HepG2 (cell line): ENCODE results near the gene MEG3. TPM values are rescaled to one million over a fixed set of nuclear protein-coding genes. Genes with fewer than 3 reads are reported as not detected.

Experiments
- ARID4A ChIP-seq: sonication (generic); formaldehyde crosslinking; IDR thresholded peaks from 2 replicates; pipeline ENCODE4 v1.5.0; 2020; ENCODE audit warnings: mild to moderate bottlenecking, missing genetic modification reagents, borderline replicate concordance
- ARNT2 ChIP-seq: sonication (generic); formaldehyde crosslinking; IDR thresholded peaks from 2 replicates; pipeline ENCODE4 v1.8.0; 2022; ENCODE audit warnings: mild to moderate bottlenecking, low read depth, missing genetic modification reagents, moderate library complexity
- CBX2 ChIP-seq, 2 experiments: fragments of 200-600 bp in 1 of 2; sonication (generic); formaldehyde crosslinking in 1 of 2; IDR thresholded peaks; 2 replicates each; pipeline versions ENCODE4 v1.7.0 to v1.8.1; 2018 to 2022; ENCODE audit warnings: low read depth in 2 of 2, low read length in 1 of 2, mild to moderate bottlenecking in 1 of 2, missing genetic modification reagents in 1 of 2
- HNRNPUL1 ChIP-seq: fragments of 200-400 bp; formaldehyde crosslinking; IDR thresholded peaks from 2 replicates; pipeline ENCODE4 v1.6.1; 2017; ENCODE audit warnings: low read depth, mild to moderate bottlenecking, low read length, moderate library complexity
- IRX3 ChIP-seq: sonication (generic); formaldehyde crosslinking; IDR thresholded peaks from 2 replicates; pipeline ENCODE4 v1.8.1; 2023; ENCODE audit warnings: mild to moderate bottlenecking, low read depth, missing genetic modification reagents, borderline replicate concordance
- ISX ChIP-seq: sonication (generic); formaldehyde crosslinking; conservative IDR thresholded peaks from 2 replicates; pipeline ENCODE4 v1.5.0; 2020; ENCODE audit warnings: missing genetic modification reagents
- KDM6A ChIP-seq: IDR thresholded peaks from 2 replicates; pipeline ENCODE4 v1.6.1; 2016; ENCODE audit warnings: low read depth
- KMT2B ChIP-seq: IDR thresholded peaks from 2 replicates; pipeline ENCODE4 v1.6.1; 2016; ENCODE audit warnings: missing genetic modification reagents, missing compliant biosample characterization
- MAZ ChIP-seq, 2 experiments: sonication (generic) in 1 of 2; formaldehyde crosslinking in 1 of 2; IDR thresholded peaks; 2 replicates each; pipeline versions ENCODE4 v1.5.0 to v1.6.1; 2012 to 2020; ENCODE audit warnings: low read depth in 2 of 2, mild to moderate bottlenecking in 2 of 2, borderline replicate concordance in 1 of 2, improper control_type of control experiment in 1 of 2, low read length in 1 of 2, missing genetic modification reagents in 1 of 2, moderate library complexity in 1 of 2
- SIX4 ChIP-seq: sonication (generic); formaldehyde crosslinking; IDR thresholded peaks from 2 replicates; pipeline ENCODE4 v1.4.0; 2020; ENCODE audit warnings: missing genetic modification reagents
- SPEN ChIP-seq: sonication (generic); formaldehyde crosslinking; IDR thresholded peaks from 2 replicates; pipeline ENCODE4 v1.5.1; 2020; ENCODE audit warnings: low read depth, mild to moderate bottlenecking, missing genetic modification reagents
- TCF7 ChIP-seq: sonication (generic); IDR thresholded peaks from 2 replicates; pipeline ENCODE4 v1.6.1; 2016; ENCODE audit warnings: antibody characterized with exemption, low read depth
- TFAP4 ChIP-seq: sonication (generic); IDR thresholded peaks from 2 replicates; pipeline ENCODE4 v1.6.1; 2016; ENCODE audit warnings: low read depth, borderline replicate concordance
- ZC3H4 ChIP-seq: sonication (generic); formaldehyde crosslinking; IDR thresholded peaks from 2 replicates; pipeline ENCODE4 v1.4.0; 2020; ENCODE audit warnings: missing genetic modification reagents, borderline replicate concordance
- ZNF33B ChIP-seq: sonication (generic); formaldehyde crosslinking; IDR thresholded peaks from 2 replicates; pipeline ENCODE4 v1.5.1; 2020; ENCODE audit warnings: mild to moderate bottlenecking, missing genetic modification reagents
- ZNF549 ChIP-seq: sonication (generic); formaldehyde crosslinking; IDR thresholded peaks from 2 replicates; pipeline ENCODE4 v1.5.0; 2020; ENCODE audit warnings: missing genetic modification reagents
- ZNF644 ChIP-seq: IDR thresholded peaks from 2 replicates; pipeline ENCODE4 v1.6.1; 2016; ENCODE audit warnings: low read depth
- ZNF709 ChIP-seq: sonication (generic); formaldehyde crosslinking; IDR thresholded peaks from 2 replicates; pipeline ENCODE4 v1.5.0; 2020; ENCODE audit warnings: mild to moderate bottlenecking, missing genetic modification reagents
- ZNF891 ChIP-seq: sonication (generic); formaldehyde crosslinking; IDR thresholded peaks from 2 replicates; pipeline ENCODE4 v1.5.0; 2020; ENCODE audit warnings: mild to moderate bottlenecking, missing genetic modification reagents
- ZSCAN30 ChIP-seq: sonication (generic); formaldehyde crosslinking; IDR thresholded peaks from 2 replicates; pipeline ENCODE4 v1.5.0; 2020; ENCODE audit warnings: mild to moderate bottlenecking, missing genetic modification reagents
- polyA plus RNA-seq, 8 experiments: library from polyadenylated mRNA; depleted of rRNA in 3 of 8; stranded (reverse) in 7 of 8; unstranded in 1 of 8; fragments of >200 nt; fragmentation: Illumina TruSeq in 4 of 8; extraction: Trizol in 4 of 8; gene quantifications; 2 replicates each; pipeline versions ENCODE4 v1.2.1 to v1.2.3, GENCODE V29; 2011 to 2016; ENCODE audit warnings: low read depth in 4 of 8, missing spikeins in 1 of 8, mixed read lengths in 1 of 8; ENCODE audit not compliant: insufficient read depth in 1 of 8
- total RNA-seq, 5 experiments: library from RNA; depleted of rRNA; stranded (reverse); fragments of >200 nt; fragmentation: Illumina TruSeq; extraction: Trizol; gene quantifications; 2 replicates each; pipeline ENCODE4 v1.2.3, GENCODE V29; 2016; ENCODE audit warnings: low read depth in 1 of 5
- TF ChIP-seq, protein P1 (sequence below): sonication (generic); formaldehyde crosslinking; IDR thresholded peaks from 2 replicates; pipeline ENCODE4 v1.8.1; 2022; ENCODE audit warnings: mild to moderate bottlenecking, missing genetic modification reagents
- TF ChIP-seq, protein P2 (sequence below): sonication (generic); formaldehyde crosslinking; IDR thresholded peaks from 2 replicates; pipeline ENCODE4 v1.5.1; 2020; ENCODE audit warnings: missing genetic modification reagents, mild to moderate bottlenecking, borderline replicate concordance

The MEG3 gene
- total and polyA plus RNA-seq, 2 of the 13 experiments (the other 11 are each of a cell fraction or from before 2014, with no cell fraction given): 0.17 TPM; not detected in 1

- peak; percentile 3; the same call in 1 of the 2 replicates for TF ChIP-seq ARNT2 (CRISPR knock-in tag)
- TF ChIP-seq ZSCAN30 (CRISPR knock-in tag): no peak
- TF ChIP-seq ARID4A (CRISPR knock-in tag): no peak
- TF ChIP-seq, protein P1, sequence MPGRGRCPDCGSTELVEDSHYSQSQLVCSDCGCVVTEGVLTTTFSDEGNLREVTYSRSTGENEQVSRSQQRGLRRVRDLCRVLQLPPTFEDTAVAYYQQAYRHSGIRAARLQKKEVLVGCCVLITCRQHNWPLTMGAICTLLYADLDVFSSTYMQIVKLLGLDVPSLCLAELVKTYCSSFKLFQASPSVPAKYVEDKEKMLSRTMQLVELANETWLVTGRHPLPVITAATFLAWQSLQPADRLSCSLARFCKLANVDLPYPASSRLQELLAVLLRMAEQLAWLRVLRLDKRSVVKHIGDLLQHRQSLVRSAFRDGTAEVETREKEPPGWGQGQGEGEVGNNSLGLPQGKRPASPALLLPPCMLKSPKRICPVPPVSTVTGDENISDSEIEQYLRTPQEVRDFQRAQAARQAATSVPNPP: no peak
- no peak for TF ChIP-seq HNRNPUL1
- TF ChIP-seq ZNF709 (CRISPR knock-in tag): no peak
- no peak for TF ChIP-seq IRX3 (CRISPR knock-in tag)
- 0 out of 2 replicates have a peak, but pooled peaks have one; percentile 50 for TF ChIP-seq ZNF644 (CRISPR knock-in tag)
- TF ChIP-seq TFAP4: peak; percentile 51; the same call in 1 of the 2 replicates
- no peak for TF ChIP-seq ZNF891 (CRISPR knock-in tag)
- TF ChIP-seq, protein P2, sequence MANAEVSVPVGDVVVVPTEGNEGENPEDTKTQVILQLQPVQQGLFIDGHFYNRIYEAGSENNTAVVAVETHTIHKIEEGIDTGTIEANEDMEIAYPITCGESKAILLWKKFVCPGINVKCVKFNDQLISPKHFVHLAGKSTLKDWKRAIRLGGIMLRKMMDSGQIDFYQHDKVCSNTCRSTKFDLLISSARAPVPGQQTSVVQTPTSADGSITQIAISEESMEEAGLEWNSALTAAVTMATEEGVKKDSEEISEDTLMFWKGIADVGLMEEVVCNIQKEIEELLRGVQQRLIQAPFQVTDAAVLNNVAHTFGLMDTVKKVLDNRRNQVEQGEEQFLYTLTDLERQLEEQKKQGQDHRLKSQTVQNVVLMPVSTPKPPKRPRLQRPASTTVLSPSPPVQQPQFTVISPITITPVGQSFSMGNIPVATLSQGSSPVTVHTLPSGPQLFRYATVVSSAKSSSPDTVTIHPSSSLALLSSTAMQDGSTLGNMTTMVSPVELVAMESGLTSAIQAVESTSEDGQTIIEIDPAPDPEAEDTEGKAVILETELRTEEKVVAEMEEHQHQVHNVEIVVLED (CRISPR knock-in tag): no peak; the same call in 1 of the 2 replicates
- TF ChIP-seq ISX: no peak
- peak; percentile 25; the same call in 1 of the 2 replicates for TF ChIP-seq ZC3H4 (CRISPR knock-in tag)
- peak; percentile 22; the same call in 1 of the 2 replicates for TF ChIP-seq SIX4
- TF ChIP-seq MAZ (IDR thresholded peaks at IDR 0.05; ENCODE audit: borderline replicate concordance, low read depth, low read length): no peak
- no peak for TF ChIP-seq MAZ (CRISPR knock-in tag; IDR thresholded peaks at IDR 0.05; ENCODE audit: low read depth)
- no peak for TF ChIP-seq ZNF549 (CRISPR knock-in tag)
- no peak for TF ChIP-seq ZNF33B (CRISPR knock-in tag)
- TF ChIP-seq TCF7: no peak
- TF ChIP-seq KMT2B: no peak; the same call in 1 of the 2 replicates
- peak; percentile 89 for TF ChIP-seq KDM6A
- 0 out of 2 replicates have a peak, but pooled peaks have one; percentile 9 for TF ChIP-seq SPEN (CRISPR knock-in tag)
- TF ChIP-seq CBX2 (IDR thresholded peaks at IDR 0.05; ENCODE audit: low read depth, low read length): no peak
- no peak for TF ChIP-seq CBX2 (CRISPR knock-in tag; IDR thresholded peaks at IDR 0.05; ENCODE audit: low read depth)
Observed at GRCh38 chr14:100816286-100816949, 9.5 kb upstream of the MEG3 start (continued).
